ENCODE results near the gene C21orf91. TPM values are rescaled to one million over a fixed set of nuclear protein-coding genes. Genes with fewer than 3 reads are reported as not detected.

C21orf91 gene
- polyA plus RNA-seq, 3 donors = 4.6 to 22.3 (median 18.9) TPM

DNA sequence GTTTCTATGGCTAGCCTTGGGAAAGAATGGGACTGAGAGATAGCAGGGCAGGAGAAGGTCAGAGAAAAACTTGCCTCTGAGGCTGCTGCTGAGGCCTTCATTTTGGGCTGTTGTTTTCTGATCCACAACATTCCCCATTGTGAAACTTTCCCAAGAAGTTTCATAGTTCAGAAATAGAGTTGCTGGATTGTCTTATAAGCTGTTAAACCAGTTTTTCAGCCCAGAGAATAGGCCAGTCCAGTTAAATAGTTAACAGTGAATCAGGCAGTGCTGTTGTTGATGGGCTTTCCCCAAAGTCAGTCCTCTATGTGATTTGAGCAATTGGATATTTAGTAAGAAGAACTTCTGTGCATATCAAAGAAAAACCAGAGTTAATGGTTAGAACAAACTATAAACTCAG is 77.0 kb downstream of the C21orf91 start:
- no peak overlapping the region for H3K9ac ChIP-seq (ENCODE audit: insufficient read depth, low read length, poor library complexity, severe bottlenecking)
- Mint-ChIP-seq H3K27ac (no peak overlapping the region), H3K4me1 (peaks cover 5% of the 10 kb centered on the region), H3K9me3 (peaks cover 2 to 22% (median 10%) of the 10 kb centered on the region in 7 donors), H3K36me3 (no peaks in the 10 kb centered on the region), H3K27me3 (ENCODE audit: low read depth in 3 of 3) (peaks cover 0 to 3% (median 1%) of the 10 kb centered on the region in 3 donors), H3K4me3 (no peak overlapping the region)
- peaks cover 0 to 7% of the 10 kb centered on the region in 2 donors for H3K9me3 ChIP-seq (replicated peaks in 1 of 2; ENCODE audit: control insufficient read depth in 1 of 2, insufficient read depth in 1 of 2, low read length in 2 of 2)
- no peak overlapping the region for H2AFZ ChIP-seq (ENCODE audit: insufficient read depth, low read depth, low read length, poor library complexity, severe bottlenecking)
- intact Hi-C loops (cut with micrococcal nuclease) = no loop called here
- no peak for DNase-seq
- TF ChIP-seq, protein P1, sequence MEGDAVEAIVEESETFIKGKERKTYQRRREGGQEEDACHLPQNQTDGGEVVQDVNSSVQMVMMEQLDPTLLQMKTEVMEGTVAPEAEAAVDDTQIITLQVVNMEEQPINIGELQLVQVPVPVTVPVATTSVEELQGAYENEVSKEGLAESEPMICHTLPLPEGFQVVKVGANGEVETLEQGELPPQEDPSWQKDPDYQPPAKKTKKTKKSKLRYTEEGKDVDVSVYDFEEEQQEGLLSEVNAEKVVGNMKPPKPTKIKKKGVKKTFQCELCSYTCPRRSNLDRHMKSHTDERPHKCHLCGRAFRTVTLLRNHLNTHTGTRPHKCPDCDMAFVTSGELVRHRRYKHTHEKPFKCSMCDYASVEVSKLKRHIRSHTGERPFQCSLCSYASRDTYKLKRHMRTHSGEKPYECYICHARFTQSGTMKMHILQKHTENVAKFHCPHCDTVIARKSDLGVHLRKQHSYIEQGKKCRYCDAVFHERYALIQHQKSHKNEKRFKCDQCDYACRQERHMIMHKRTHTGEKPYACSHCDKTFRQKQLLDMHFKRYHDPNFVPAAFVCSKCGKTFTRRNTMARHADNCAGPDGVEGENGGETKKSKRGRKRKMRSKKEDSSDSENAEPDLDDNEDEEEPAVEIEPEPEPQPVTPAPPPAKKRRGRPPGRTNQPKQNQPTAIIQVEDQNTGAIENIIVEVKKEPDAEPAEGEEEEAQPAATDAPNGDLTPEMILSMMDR (IDR thresholded peaks at IDR 0.05) = no peak
- H3K27ac ChIP-seq (ENCODE audit: low read depth in 1 of 2, low read length in 2 of 2) = no peak overlapping the region
- no peaks in the 10 kb centered on the region for H3K36me3 ChIP-seq (replicated peaks in 1 of 2; ENCODE audit: control insufficient read depth in 1 of 2, insufficient read depth in 2 of 2, low read length in 2 of 2)
- no peaks in the 10 kb centered on the region for H3K27me3 ChIP-seq (ENCODE audit: control insufficient read depth in 2 of 2, insufficient read depth in 2 of 2, low read length in 2 of 2)
- H3K4me1 ChIP-seq (ENCODE audit: control insufficient read depth in 1 of 2, insufficient read depth in 2 of 2, low read length in 2 of 2) = no peaks in the 10 kb centered on the region
- H3K4me3 ChIP-seq (replicated peaks in 1 of 3; ENCODE audit: low read depth in 2 of 3, low read length in 3 of 3) = no peak overlapping the region
- H4K20me1 ChIP-seq (ENCODE audit: insufficient read depth, low read length) = no peaks in the 10 kb centered on the region
- H3K79me2 ChIP-seq (ENCODE audit: insufficient read depth, low read length) = no peaks in the 10 kb centered on the region
- no peak overlapping the region for H3K4me2 ChIP-seq (replicated peaks; ENCODE audit: extremely low read depth, low read length, poor library complexity, severe bottlenecking)

Other genes with a start within 250 kb of the C21orf91 start
- gene BTG3, start 206.5 kb downstream of the C21orf91 start, polyA plus RNA-seq = 10 to 100 TPM in 1 of 3 donors, 1 to 10 TPM in 2; 1.9 to 10.4 (median 2.0) TPM

Measured in CD14-positive monocyte (primary cell).